ENCODE data around the gene RYK. TPM values are rescaled to one million over a fixed set of nuclear protein-coding genes. Genes with fewer than 3 reads are reported as not detected.

The RYK gene
- total RNA-seq, 1 donor from 2014 or later = 134 TPM

DNA sequence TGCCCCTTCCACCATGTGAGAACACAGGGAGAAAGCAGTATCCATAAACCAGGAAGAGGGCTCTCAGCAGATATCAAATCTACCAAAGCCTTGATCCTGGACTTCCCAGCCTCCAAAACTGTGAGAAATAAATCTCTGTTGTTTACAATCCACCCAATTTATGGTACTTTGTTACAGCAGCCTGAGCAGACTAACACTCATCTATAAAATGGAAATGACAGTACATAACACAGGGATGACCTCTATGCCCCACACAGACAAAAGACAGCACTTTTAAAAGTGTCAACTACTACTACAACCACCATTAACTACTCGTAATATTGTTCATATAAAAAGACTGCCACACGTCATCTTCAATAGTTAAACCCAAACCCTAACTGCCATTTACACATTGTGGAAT lies 5.7 kb downstream of the RYK start:
- peaks cover 23% of the 10 kb centered on the region for H3K4me1 Mint-ChIP-seq
- peak overlapping the region; percentile 42 for H3K4me2 ChIP-seq

GRCh38 chr3:134242649-134243617 lies 7.7 kb downstream of the RYK start:
- Histone ChIP-seq H3K4me2 (no peak overlapping the region), H3K4me3 (no peak overlapping the region), H3K27me3 (no peaks in the 10 kb centered on the region), H3F3A (ENCODE audit: low read depth) (no peaks in the 10 kb centered on the region), H4K20me1 (ENCODE audit: low read depth) (peaks cover 82% of the 10 kb centered on the region), H3K36me3 (no peaks in the 10 kb centered on the region), H3K4me1 (peaks cover 15% of the 10 kb centered on the region), H3K79me2 (ENCODE audit: low read depth) (peaks cover 100% of the 10 kb centered on the region), H3K9ac (no peak overlapping the region), H3K27ac (no peak overlapping the region), H2AFZ (replicated peaks) (no peak overlapping the region), H3K9me3 (ENCODE audit: low read depth) (no peaks in the 10 kb centered on the region)
- no peak for DNase-seq (ENCODE audit: low spot score)
- Mint-ChIP-seq H3K27ac (no peak overlapping the region), H3K4me1 (peaks cover 12% of the 10 kb centered on the region), H3K36me3 (peaks cover 31% of the 10 kb centered on the region), H3K9me3 (peaks cover 18% of the 10 kb centered on the region), H3K27me3 (ENCODE audit: insufficient read depth, low read depth) (peaks cover 3% of the 10 kb centered on the region), H3K4me3 (no peak overlapping the region)
- TF ChIP-seq EZH2phosphoT487 (IDR thresholded peaks at IDR 0.05) (no peak), EZH2 (IDR thresholded peaks at IDR 0.05) (no peak)
- TF ChIP-seq, protein P1, sequence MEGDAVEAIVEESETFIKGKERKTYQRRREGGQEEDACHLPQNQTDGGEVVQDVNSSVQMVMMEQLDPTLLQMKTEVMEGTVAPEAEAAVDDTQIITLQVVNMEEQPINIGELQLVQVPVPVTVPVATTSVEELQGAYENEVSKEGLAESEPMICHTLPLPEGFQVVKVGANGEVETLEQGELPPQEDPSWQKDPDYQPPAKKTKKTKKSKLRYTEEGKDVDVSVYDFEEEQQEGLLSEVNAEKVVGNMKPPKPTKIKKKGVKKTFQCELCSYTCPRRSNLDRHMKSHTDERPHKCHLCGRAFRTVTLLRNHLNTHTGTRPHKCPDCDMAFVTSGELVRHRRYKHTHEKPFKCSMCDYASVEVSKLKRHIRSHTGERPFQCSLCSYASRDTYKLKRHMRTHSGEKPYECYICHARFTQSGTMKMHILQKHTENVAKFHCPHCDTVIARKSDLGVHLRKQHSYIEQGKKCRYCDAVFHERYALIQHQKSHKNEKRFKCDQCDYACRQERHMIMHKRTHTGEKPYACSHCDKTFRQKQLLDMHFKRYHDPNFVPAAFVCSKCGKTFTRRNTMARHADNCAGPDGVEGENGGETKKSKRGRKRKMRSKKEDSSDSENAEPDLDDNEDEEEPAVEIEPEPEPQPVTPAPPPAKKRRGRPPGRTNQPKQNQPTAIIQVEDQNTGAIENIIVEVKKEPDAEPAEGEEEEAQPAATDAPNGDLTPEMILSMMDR (IDR thresholded peaks at IDR 0.05) = no peak

More for the DNA sequence above, 5.7 kb downstream of the RYK start:
- Histone ChIP-seq H3K27ac (no peak overlapping the region), H3K27me3 (no peaks in the 10 kb centered on the region), H2AFZ (replicated peaks) (no peak overlapping the region), H3K79me2 (ENCODE audit: low read depth) (peaks cover 100% of the 10 kb centered on the region), H3K9me3 (ENCODE audit: low read depth) (no peaks in the 10 kb centered on the region), H3K9ac (no peak overlapping the region), H4K20me1 (ENCODE audit: low read depth) (peaks cover 81% of the 10 kb centered on the region), H3K4me1 (peaks cover 22% of the 10 kb centered on the region), H3K36me3 (no peaks in the 10 kb centered on the region), H3K4me3 (no peak overlapping the region), H3F3A (ENCODE audit: low read depth) (peaks cover 1% of the 10 kb centered on the region)
- peaks cover 18% of the 10 kb centered on the region for H3K9me3 Mint-ChIP-seq
- no peak overlapping the region for H3K27ac Mint-ChIP-seq
- no peak for TF ChIP-seq EZH2 (IDR thresholded peaks at IDR 0.05)
- TF ChIP-seq EZH2phosphoT487 (IDR thresholded peaks at IDR 0.05) = no peak
- H3K4me3 Mint-ChIP-seq = no peak overlapping the region
- H3K36me3 Mint-ChIP-seq = peaks cover 25% of the 10 kb centered on the region
- no peak for DNase-seq (ENCODE audit: low spot score)
- peaks cover 3% of the 10 kb centered on the region for H3K27me3 Mint-ChIP-seq (ENCODE audit: insufficient read depth, low read depth)

- Histone ChIP-seq H3K79me2 (ENCODE audit: low read depth) (peaks cover 100% of the 10 kb centered on the region), H3K27me3 (no peaks in the 10 kb centered on the region), H3K4me3 (no peak overlapping the region), H3K27ac (no peak overlapping the region), H2AFZ (replicated peaks) (no peak overlapping the region), H3K4me1 (peaks cover 21% of the 10 kb centered on the region), H3F3A (ENCODE audit: low read depth) (no peaks in the 10 kb centered on the region), H3K4me2 (no peak overlapping the region), H3K9ac (no peak overlapping the region), H4K20me1 (ENCODE audit: low read depth) (peaks cover 98% of the 10 kb centered on the region), H3K36me3 (no peaks in the 10 kb centered on the region), H3K9me3 (ENCODE audit: low read depth) (no peaks in the 10 kb centered on the region)
- Mint-ChIP-seq H3K9me3 (peaks cover 9% of the 10 kb centered on the region), H3K4me1 (peaks cover 6% of the 10 kb centered on the region), H3K27ac (no peak overlapping the region), H3K4me3 (no peak overlapping the region), H3K27me3 (ENCODE audit: insufficient read depth, low read depth) (peaks cover 3% of the 10 kb centered on the region), H3K36me3 (peaks cover 13% of the 10 kb centered on the region)
- DNase-seq (ENCODE audit: low spot score) = no peak
- TF ChIP-seq EZH2 (IDR thresholded peaks at IDR 0.05) (no peak), EZH2phosphoT487 (IDR thresholded peaks at IDR 0.05) (no peak)
- TF ChIP-seq, protein P1 (IDR thresholded peaks at IDR 0.05) = no peak
Measured at GRCh38 chr3:134239538-134239937, 11.1 kb downstream of the RYK start.
